Epithelial cell of proximal tubule (primary cell): ENCODE measurements around the gene SLC25A4. TPM values are rescaled to one million over a fixed set of nuclear protein-coding genes. Genes with fewer than 3 reads are reported as not detected.

ENCODE experiments used
- DNase-seq: peaks from one replicate; pipeline ENCODE4 v3.0.0-alpha.2; 2011; ENCODE audit warnings: low read depth
- H3K4me3 ChIP-seq: 2 replicates; pipeline ENCODE4 v1.5.1; 2011; ENCODE audit warnings: low read depth, mild to moderate bottlenecking, low read length
- total RNA-seq: library from RNA; depleted of rRNA; stranded (reverse); fragments of >200 nt; gene quantifications from 2 replicates; pipeline ENCODE4 v1.2.3, GENCODE V29; 2015
- TF ChIP-seq, protein P1 (sequence below): conservative IDR thresholded peaks from 2 replicates; pipeline ENCODE4 v1.5.1; 2012; ENCODE audit warnings: low read depth, mild to moderate bottlenecking, low read length

The SLC25A4 gene
- total RNA-seq, 1 donor from 2014 or later, result 20.5 TPM

GRCh38 chr4:185134307-185134869 lies 8.7 kb upstream of the SLC25A4 start:
- TF ChIP-seq, protein P1, sequence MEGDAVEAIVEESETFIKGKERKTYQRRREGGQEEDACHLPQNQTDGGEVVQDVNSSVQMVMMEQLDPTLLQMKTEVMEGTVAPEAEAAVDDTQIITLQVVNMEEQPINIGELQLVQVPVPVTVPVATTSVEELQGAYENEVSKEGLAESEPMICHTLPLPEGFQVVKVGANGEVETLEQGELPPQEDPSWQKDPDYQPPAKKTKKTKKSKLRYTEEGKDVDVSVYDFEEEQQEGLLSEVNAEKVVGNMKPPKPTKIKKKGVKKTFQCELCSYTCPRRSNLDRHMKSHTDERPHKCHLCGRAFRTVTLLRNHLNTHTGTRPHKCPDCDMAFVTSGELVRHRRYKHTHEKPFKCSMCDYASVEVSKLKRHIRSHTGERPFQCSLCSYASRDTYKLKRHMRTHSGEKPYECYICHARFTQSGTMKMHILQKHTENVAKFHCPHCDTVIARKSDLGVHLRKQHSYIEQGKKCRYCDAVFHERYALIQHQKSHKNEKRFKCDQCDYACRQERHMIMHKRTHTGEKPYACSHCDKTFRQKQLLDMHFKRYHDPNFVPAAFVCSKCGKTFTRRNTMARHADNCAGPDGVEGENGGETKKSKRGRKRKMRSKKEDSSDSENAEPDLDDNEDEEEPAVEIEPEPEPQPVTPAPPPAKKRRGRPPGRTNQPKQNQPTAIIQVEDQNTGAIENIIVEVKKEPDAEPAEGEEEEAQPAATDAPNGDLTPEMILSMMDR, result peak; percentile 68
- no peak for DNase-seq
- H3K4me3 ChIP-seq, result no peak overlapping the region

DNA sequence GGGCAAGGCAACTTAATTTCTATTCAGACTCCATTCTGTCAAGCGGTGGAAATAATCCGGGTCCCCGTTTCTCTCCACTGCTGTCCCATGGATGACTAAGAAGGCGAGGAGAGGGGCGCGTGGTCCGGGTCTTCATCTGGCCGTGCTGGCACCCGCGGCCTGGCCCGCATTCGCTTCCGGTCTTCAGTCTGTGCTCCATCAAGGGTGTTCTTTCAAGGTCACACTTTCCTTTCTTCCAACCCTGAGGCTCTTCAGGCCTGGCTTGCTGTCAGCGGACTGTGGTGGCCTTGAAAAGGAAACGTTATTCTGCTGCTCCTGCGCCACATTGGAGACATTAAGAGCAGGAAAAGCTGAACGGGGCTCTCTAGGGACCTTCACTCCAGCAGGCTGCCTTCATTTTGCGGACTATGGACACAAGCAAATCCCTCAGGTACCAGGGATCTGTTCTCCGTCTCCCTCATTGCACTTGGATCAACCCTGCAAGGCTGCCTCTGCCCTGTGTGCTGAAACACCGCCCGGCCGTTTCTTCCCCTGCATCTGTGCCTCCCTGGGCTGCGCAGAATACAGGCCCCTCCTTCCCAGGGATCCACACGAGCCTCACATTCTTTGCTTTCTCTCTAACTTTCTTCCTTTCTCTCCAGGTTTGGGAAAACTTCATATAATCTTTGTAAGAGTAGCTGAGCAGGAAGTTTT lies 5.7 kb upstream of the SLC25A4 start:
- DNase-seq, result no peak
- H3K4me3 ChIP-seq, result no peak overlapping the region
- TF ChIP-seq, protein P1, result no peak

DNA sequence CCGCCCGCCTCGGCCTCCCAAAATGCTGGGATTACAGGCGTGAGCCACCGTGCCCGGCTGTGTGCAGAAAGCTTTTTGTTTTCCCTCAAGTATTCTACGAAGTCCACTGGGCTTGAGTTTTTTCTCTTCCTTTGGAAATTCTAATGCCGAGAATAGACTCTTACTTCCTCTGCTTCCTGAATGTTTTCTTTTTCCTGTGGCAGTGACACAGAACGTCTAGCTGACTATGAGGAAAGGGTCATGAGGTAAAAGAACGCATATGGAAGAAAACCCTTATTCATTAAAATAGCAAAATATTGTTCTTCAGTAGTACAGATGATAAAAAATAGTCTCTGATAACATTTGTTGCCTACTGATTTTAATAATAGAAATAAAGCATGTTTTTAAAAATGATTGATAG lies 4.9 kb upstream of the SLC25A4 start:
- no peak overlapping the region for H3K4me3 ChIP-seq
- DNase-seq, result no peak
- TF ChIP-seq, protein P1, result no peak

DNA sequence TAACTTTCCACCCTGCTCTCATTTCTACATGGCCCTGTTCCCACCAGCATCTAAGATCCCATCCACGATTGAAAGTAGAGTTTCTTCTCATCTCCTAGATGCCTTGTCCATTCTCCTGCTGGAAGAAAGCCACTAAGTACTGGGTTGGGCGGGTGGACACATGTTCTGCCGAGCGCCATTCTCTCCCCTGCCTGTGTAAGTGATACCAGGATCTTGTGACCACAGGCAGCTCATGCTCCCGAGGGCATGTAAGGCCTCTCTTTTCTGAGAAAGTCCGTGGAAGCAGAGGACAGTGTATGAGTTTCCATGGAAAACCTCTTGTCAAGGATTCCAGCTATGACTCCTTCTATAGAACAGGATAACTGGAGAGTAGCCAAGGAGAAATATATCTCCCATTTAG lies 3.3 kb upstream of the SLC25A4 start:
- TF ChIP-seq, protein P1, result no peak
- no peak for DNase-seq
- no peak overlapping the region for H3K4me3 ChIP-seq

GRCh38 chr4:185141777-185142176 lies 1.3 kb upstream of the SLC25A4 start:
- no peak overlapping the region for H3K4me3 ChIP-seq
- TF ChIP-seq, protein P1, result no peak
- no peak for DNase-seq

- TF ChIP-seq, protein P1, result no peak
- no peak for DNase-seq
- H3K4me3 ChIP-seq, result peak overlapping the region; percentile 64
Measured at GRCh38 chr4:185142564-185142911, 528 bp upstream of the SLC25A4 start.

DNA sequence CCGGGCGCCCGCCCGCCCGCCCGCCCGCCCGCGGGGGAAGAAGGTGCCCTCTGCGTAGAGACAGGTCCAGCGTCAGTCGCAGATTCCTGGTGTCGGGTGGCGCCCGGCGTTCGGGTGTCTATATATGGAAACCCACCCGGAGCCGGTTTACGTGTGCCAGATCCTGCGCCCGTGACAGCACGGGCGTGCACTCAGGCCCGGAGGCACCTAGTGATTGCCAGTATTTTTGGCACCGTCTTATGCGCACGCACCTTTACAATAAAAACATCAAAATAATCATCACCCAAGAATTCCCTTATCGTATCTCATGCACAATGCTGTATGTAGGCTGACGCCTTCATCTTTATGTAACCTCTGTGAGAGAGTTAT lies 519 bp downstream of the SLC25A4 start:
- TF ChIP-seq, protein P1, result no peak
- no peak for DNase-seq
- H3K4me3 ChIP-seq, result peak overlapping the region; percentile 64
